ENCODE data around the gene TMCO4. TPM values are rescaled to one million over a fixed set of nuclear protein-coding genes. Genes with fewer than 3 reads are reported as not detected.

The TMCO4 gene
- total and polyA plus RNA-seq, 8 donors, result 15.7 to 22.1 (median 18.9) TPM

DNA sequence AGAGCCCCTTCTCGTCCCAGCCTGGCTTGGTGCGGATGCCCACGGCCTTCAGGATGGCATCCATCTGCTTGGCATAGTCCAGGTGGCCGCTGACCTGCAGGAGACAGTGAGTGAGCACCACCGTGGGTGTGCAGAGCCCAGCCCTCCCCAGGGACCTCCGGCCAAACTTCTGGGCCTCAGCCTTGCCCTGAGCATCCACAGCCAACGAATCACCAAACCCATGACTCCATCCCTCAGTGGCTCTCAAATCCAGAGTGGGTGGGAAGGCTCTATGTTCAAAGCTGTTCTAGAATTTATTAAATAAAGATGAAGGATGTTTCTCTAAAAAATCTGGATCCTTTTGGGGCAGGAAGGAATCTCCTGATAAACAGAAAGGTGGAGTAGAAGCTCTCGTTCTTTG is 116.4 kb downstream of the TMCO4 start:
- H3K36me3 ChIP-seq, result peaks cover 0 to 33% of the 10 kb centered on the region in 2 donors
- H3K4me3 ChIP-seq, result no peak overlapping the region
- H3K27ac ChIP-seq, result no peak overlapping the region
- no peaks in the 10 kb centered on the region for H3K27me3 ChIP-seq
- intact Hi-C loops (cut with DNase I), result no loop called here
- no peak for ATAC-seq
- no peaks in the 10 kb centered on the region for H3K4me1 ChIP-seq
- H3K9me3 ChIP-seq, result peaks cover 0 to 4% of the 10 kb centered on the region in 2 donors
- DNase-seq, result no peak
- TF ChIP-seq, protein P1, sequence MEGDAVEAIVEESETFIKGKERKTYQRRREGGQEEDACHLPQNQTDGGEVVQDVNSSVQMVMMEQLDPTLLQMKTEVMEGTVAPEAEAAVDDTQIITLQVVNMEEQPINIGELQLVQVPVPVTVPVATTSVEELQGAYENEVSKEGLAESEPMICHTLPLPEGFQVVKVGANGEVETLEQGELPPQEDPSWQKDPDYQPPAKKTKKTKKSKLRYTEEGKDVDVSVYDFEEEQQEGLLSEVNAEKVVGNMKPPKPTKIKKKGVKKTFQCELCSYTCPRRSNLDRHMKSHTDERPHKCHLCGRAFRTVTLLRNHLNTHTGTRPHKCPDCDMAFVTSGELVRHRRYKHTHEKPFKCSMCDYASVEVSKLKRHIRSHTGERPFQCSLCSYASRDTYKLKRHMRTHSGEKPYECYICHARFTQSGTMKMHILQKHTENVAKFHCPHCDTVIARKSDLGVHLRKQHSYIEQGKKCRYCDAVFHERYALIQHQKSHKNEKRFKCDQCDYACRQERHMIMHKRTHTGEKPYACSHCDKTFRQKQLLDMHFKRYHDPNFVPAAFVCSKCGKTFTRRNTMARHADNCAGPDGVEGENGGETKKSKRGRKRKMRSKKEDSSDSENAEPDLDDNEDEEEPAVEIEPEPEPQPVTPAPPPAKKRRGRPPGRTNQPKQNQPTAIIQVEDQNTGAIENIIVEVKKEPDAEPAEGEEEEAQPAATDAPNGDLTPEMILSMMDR (IDR thresholded peaks at IDR 0.05), result no peak

DNA sequence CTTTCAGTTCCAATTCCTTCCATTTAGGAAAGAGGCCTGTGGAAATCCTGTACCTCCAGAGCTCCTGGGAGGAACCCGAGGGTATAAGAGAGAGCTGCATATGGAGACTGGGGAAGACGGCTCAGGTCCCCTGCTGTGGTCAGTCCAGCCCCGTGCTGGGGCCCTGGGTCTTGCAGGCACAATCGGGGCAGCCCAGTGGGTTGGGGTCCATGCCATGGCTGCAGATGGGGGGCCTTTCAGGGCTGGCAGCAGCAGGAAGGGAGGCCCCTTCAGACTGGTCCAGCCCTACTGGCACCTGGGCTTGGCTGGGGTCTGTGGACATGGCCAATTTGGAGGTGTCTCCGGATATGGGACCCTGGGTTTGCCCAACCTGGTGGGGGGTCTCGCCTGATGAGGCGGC is 116.8 kb downstream of the TMCO4 start:
- no peak for DNase-seq
- peaks cover 0 to 29% of the 10 kb centered on the region in 2 donors for H3K36me3 ChIP-seq
- no peak overlapping the region for H3K27ac ChIP-seq

DNA sequence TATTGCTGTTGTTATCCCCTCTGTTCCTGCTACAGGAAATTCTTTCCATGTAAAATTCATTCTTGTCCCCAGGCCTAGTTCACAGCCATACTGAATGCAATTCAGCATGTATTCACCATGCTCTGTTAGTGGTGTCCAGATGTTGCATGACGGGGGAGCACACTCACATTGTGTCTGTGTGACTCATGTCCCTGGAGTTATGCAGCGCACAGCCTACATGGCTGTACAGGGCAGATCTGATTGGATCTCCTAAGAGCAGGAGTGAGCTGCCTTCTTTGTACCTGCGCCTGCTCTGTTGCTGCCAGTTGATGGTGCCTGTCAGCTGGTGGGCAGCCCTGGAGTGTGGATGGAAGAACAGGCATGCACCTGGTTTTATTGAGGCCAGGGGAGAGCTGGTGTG is 117.5 kb downstream of the TMCO4 start:
- H3K4me1 ChIP-seq, result no peaks in the 10 kb centered on the region
- no peaks in the 10 kb centered on the region for H3K27me3 ChIP-seq
- no peak overlapping the region for H3K4me3 ChIP-seq
- intact Hi-C loops (cut with DNase I), result no loop called here
- TF ChIP-seq, protein P1 (IDR thresholded peaks at IDR 0.05), result no peak
- peaks cover 0 to 22% of the 10 kb centered on the region in 2 donors for H3K36me3 ChIP-seq
- H3K27ac ChIP-seq, result no peak overlapping the region
- ATAC-seq (no peak), DNase-seq (no peak)
- peaks cover 0 to under 1% of the 10 kb centered on the region in 2 donors for H3K9me3 ChIP-seq

More for the DNA sequence above, 116.8 kb downstream of the TMCO4 start:
- intact Hi-C loops (cut with DNase I), result no loop called here
- TF ChIP-seq, protein P1 (IDR thresholded peaks at IDR 0.05), result no peak
- no peaks in the 10 kb centered on the region for H3K4me1 ChIP-seq
- no peak for ATAC-seq
- H3K27me3 ChIP-seq, result no peaks in the 10 kb centered on the region
- no peak overlapping the region for H3K4me3 ChIP-seq
- peaks cover 0 to 4% of the 10 kb centered on the region in 2 donors for H3K9me3 ChIP-seq

- peaks cover 0 to 12% of the 10 kb centered on the region in 2 donors for H3K27me3 ChIP-seq
- ATAC-seq (no peak), DNase-seq (no peak)
- H3K27ac ChIP-seq, result no peak overlapping the region
- intact Hi-C loops (cut with DNase I), result no loop called here
- no peaks in the 10 kb centered on the region for H3K4me1 ChIP-seq
- H3K9me3 ChIP-seq, result no peaks in the 10 kb centered on the region
- H3K4me3 ChIP-seq, result no peak overlapping the region
- TF ChIP-seq, protein P1 (IDR thresholded peaks at IDR 0.05), result no peak
- peaks cover 0 to 16% of the 10 kb centered on the region in 2 donors for H3K36me3 ChIP-seq
These were observed 119.1 kb downstream of the TMCO4 start for GRCh38 chr1:19680644-19681043.

DNA sequence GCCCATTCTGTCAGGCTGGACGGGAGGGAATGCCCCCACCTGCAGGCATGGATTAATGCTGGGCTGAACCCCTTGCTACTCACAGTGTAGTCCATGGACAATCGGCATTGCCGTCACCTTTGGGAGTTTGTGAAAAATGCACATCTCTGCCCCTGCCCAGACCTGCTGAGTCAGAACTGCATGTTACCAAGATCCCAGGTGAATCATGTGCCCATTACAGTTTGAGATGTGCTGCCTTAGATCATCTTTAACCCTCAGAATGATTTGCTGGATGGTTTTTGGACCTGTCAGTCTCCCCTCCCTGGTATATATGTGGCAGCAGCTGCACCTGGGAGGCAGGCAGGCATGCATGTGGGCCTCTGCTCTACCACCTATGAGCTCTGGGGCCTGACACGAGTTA is 120.0 kb downstream of the TMCO4 start:
- Histone ChIP-seq H3K4me1 (no peaks in the 10 kb centered on the region), H3K36me3 (peaks cover 0 to 16% of the 10 kb centered on the region in 2 donors), H3K27ac (no peak overlapping the region), H3K9me3 (no peaks in the 10 kb centered on the region), H3K4me3 (no peak overlapping the region), H3K27me3 (peaks cover 0 to 19% of the 10 kb centered on the region in 2 donors)
- DNase-seq (no peak), ATAC-seq (no peak)
- intact Hi-C loops (cut with DNase I), result no loop called here
- TF ChIP-seq, protein P1 (IDR thresholded peaks at IDR 0.05), result no peak

Data from left lung (tissue), 10 donors.